Superior temporal gyrus (tissue), 1 donor: ENCODE data around the gene PRAC1.
"Not testable (repeated sequence)": the region's sequence is repeated elsewhere in the genome, so short reads cannot be mapped to it uniquely, and the experiment has no call there.

ENCODE experiments used
- DNase-seq: peaks from one replicate; pipeline ENCODE4 v3.0.0-alpha.2; 2016; ENCODE audit errors: extremely low spot score

PRAC1 gene

DNA sequence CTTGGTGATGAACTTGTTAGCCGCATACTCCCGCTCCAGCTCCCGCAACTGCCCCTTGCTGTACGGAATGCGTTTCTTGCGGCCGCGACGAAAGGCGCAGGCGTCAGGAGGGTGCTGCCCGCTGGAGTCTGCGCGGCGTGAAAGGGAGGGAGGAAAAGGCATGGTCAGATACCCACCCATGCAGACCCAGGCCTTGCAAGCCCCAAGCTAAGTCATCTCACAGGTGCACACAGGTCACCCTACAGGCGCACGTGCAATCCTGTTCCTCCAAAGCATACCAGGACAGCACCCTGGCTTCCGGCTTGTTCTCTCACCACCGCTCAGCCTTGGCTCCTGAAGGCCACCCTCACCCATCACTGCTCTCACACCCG lies 4.6 kb upstream of the PRAC1 start:
- DNase-seq, result no peak

DNA sequence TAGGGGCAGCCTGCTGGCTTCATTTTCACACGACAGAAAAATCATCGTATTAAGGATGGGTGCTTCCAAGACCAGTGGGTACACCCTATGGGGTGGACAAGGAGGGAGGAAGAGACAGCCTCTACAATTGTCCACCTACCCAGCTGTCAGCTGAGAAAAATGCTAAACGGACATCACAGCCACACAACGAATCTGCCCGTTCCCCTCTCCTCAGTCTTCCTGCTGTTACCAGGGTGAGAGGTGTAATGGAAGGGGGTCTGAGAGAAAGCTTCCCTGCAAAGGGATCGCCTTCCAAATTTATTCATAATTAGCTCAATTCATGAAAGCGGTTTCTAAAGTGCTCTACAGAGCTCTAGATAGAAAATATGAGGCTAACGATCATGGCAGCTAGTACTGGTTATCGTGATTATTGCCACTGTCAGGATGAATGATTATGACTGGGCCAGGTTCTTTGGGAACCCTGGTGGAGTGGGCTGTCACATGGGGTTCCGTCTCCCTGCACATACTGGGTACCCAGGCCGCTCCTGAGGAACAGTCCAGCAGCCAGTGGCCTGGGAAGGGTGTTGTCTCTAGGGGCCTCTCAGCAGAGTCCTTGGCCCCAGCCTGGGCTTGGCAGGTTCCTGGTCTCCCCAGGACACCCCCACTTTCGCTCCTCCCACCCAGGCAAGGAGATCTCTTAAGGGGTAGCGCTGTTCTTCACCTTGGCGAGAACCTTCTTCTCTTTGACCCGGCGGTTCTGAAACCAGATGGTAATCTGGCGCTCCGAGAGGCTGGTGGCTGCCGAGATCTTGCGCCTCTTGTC lies 4.0 kb upstream of the PRAC1 start:
- no peak for DNase-seq

- no peak for DNase-seq
Observed at GRCh38 chr17:48725288-48726064, 3.2 kb upstream of the PRAC1 start.

GRCh38 chr17:48725004-48725287 lies 2.6 kb upstream of the PRAC1 start:
- DNase-seq, result no peak

- DNase-seq, result peak; percentile 76
Observed at GRCh38 chr17:48724251-48725003, 2.1 kb upstream of the PRAC1 start.

- DNase-seq, result no peak
Observed at GRCh38 chr17:48723423-48724250, 1.3 kb upstream of the PRAC1 start.

GRCh38 chr17:48722915-48723422 lies 651 bp upstream of the PRAC1 start, which contains the start of gene PRAC2:
Gene PRAC2, plus strand, starts transcription at chr17:48723185. Its CDS starts 1,226 bp downstream, at chr17:48724411.
- DNase-seq, result no peak

DNA sequence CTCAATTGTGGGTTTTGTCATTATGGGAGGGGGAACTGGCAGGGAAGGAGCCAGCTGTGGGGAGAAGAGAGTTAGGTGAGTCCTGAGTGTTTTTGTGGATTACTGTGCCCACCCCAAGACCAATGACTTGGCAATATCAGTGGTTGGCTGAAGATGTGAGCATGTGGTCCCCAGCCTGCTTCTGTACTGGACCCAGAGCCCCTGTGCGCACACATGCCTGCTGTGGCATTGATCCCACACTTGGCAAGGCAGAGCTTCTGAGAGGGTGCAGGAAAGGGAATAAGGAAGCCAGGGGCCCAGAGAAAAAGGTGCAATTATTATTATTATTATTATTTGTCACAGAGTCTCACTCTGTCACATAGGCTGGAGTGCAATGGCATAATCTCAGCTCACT lies 1.3 kb downstream of the PRAC1 start:
- DNase-seq, result no peak

- DNase-seq, result no peak
Observed at GRCh38 chr17:48720266-48721008, 1.9 kb downstream of the PRAC1 start.

- DNase-seq, result no peak
Observed at GRCh38 chr17:48719642-48720265, 2.6 kb downstream of the PRAC1 start.

- no peak for DNase-seq
Observed at GRCh38 chr17:48718761-48719641, 3.3 kb downstream of the PRAC1 start.

DNA sequence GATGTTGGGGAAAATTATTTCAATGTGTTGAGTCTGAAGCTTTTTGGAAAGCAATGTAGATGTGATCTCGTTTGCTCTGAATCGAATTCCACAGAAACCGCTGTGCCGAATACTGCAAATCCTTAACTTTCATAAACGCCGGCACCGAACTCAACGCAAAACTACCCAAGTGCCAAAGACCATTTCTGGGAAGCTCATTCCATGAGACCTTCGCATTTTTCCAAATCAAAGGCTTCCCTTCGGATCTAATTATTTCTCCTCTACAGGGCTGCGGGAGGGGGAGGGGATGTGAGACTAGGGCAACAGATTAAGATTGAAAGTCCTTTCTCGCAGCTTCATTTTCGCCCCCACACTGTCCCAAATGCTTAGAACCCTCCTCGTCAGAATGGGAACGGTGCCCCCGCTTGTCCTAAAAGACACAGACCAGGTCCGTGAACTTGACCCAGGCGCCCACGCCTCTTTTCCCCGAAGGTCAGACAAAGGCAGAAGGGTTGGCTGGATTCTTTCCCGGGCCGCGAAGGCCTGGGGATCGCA lies 4.0 kb downstream of the PRAC1 start:
- no peak for DNase-seq

DNA sequence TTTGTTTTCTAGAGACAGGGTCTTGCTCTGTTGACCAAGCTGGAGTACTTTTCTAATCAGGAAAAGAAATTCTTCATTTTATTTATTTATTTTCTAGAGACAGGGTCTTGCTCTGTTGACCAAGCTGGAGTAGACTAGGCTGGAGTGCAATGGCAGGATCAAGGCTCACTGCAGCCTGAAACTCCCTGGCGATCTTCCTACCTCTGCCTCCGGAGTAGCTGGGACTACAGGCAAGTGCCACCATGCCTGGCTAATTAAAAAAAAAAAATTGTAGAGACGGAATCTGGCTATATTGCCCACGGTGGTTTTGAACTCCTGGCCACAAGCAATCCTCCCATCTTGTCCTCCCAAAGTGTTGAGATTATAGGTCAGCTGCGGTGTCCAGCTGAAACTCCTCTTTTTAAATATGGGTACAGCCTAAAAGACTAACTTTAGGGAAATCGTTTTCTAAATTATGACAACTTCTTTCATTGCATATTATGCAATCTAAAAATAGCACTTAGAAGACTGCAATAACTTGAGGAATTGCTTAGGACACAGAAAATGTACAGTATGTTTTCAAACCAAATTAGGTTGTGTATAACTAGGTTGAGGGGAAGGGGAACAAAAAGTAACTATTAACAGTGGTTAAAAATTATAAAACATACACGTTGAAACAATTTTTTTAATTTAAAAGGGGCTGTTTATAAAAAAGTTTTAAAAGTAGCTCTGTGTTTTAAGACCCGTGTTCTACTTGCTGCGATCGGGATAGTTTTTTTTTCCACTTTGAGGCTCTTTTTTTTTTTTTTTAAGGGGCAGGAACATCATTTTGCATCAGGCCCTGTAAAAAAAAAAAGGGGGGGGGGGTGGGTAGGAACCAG lies 4.7 kb downstream of the PRAC1 start:
- no peak for DNase-seq

GRCh38 chr17:48716549-48716948 lies 5.8 kb downstream of the PRAC1 start:
- DNase-seq, result not testable (repeated sequence)

DNA sequence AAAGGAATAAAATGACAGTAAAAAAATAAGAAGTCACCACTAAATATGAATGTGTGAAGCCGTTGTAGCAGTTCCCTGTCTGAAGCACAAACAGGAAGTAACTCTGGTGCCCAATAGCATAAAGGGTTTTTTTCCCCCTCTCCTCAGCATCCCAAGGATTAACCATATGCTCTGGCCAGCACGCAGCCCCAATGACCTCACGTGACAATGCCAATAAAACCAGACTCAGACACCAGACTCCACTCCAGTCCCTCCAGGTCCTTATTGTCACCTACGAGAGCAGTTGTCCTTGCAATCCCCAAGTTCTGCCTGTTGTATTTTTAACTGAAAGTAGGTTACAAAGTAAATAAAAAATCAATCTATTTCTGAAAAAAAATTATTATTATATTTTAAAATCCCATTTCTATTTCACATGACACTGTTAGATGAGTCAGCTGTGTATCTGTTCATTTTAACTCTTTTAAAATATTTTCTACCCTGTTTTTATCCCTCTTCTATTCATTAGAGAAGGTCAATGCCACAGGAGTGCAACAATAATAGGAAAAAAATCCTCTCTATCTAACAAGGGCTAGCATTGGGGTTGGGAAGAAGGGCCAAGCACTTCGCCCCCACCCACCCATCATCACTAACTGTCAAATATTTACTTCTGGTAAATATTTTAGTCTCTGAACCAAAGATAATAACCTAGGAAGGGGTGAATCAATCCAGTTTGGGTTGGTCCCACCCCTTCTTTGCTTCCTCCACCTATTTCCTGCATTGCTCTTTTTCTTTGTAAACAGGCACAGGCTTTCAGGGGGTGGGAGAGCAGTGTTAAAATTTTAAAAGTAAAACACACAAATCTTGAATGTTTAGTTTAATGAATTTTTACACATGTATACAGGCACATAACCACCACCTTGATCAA lies 6.6 kb downstream of the PRAC1 start:
- no peak for DNase-seq

- no peak for DNase-seq
Observed at GRCh38 chr17:48711128-48711527, 11.2 kb downstream of the PRAC1 start.
